Measurements from ENCODE around the gene NPIPB8.
"Not testable (repeated sequence)": the region's sequence is repeated elsewhere in the genome, so short reads cannot be mapped to it uniquely, and the experiment has no call there.

NPIPB8 gene

GRCh38 chr16:28699792-28700191 lies 61.9 kb downstream of the NPIPB8 start:
- CTCF ChIA-PET; H3K36me3 ChIP-seq (ENCODE audit: control insufficient read depth in 2 of 2, insufficient read depth in 1 of 2, low read length in 2 of 2); H3K4me3 ChIP-seq (ENCODE audit: low read depth, low read length); H3K9me3 ChIP-seq (ENCODE audit: control insufficient read depth, insufficient read depth, low read depth, low read length); H3K27ac ChIP-seq (ENCODE audit: extremely low read depth, low read depth, low read length); POLR2A ChIA-PET; H3K4me1 ChIP-seq (ENCODE audit: control insufficient read depth, insufficient read depth, low read length): not testable (repeated sequence)

- CTCF ChIA-PET; H3K4me3 ChIP-seq (ENCODE audit: low read depth, low read length); H3K4me1 ChIP-seq (ENCODE audit: control insufficient read depth, insufficient read depth, low read length); POLR2A ChIA-PET; H3K9me3 ChIP-seq (ENCODE audit: control insufficient read depth, insufficient read depth, low read depth, low read length); H3K36me3 ChIP-seq (ENCODE audit: control insufficient read depth in 2 of 2, insufficient read depth in 1 of 2, low read length in 2 of 2); H3K27ac ChIP-seq (ENCODE audit: extremely low read depth, low read depth, low read length): not testable (repeated sequence)
Measured at GRCh38 chr16:28700349-28700748, 62.5 kb downstream of the NPIPB8 start.

- H3K9me3 ChIP-seq (ENCODE audit: control insufficient read depth, insufficient read depth, low read depth, low read length); H3K27ac ChIP-seq (ENCODE audit: extremely low read depth, low read depth, low read length); H3K36me3 ChIP-seq (ENCODE audit: control insufficient read depth in 2 of 2, insufficient read depth in 1 of 2, low read length in 2 of 2); POLR2A ChIA-PET; H3K4me3 ChIP-seq (ENCODE audit: low read depth, low read length); CTCF ChIA-PET; H3K4me1 ChIP-seq (ENCODE audit: control insufficient read depth, insufficient read depth, low read length): not testable (repeated sequence)
Measured at GRCh38 chr16:28701384-28701783, 63.5 kb downstream of the NPIPB8 start.

GRCh38 chr16:28704246-28704645 lies 66.4 kb downstream of the NPIPB8 start:
- H3K36me3 ChIP-seq (ENCODE audit: control insufficient read depth in 2 of 2, insufficient read depth in 1 of 2, low read length in 2 of 2); H3K9me3 ChIP-seq (ENCODE audit: control insufficient read depth, insufficient read depth, low read depth, low read length); POLR2A ChIA-PET; H3K27ac ChIP-seq (ENCODE audit: extremely low read depth, low read depth, low read length); H3K4me3 ChIP-seq (ENCODE audit: low read depth, low read length); CTCF ChIA-PET; H3K4me1 ChIP-seq (ENCODE audit: control insufficient read depth, insufficient read depth, low read length): not testable (repeated sequence)
